Activated CD4-positive, alpha-beta memory T cell treated with anti-CD3 and anti-CD28 coated beads for 36 hours (primary cell): ENCODE results near the gene TMEM50A. TPM values are rescaled to one million over a fixed set of nuclear protein-coding genes. Genes with fewer than 3 reads are reported as not detected.
"Not testable (repeated sequence)": the region's sequence is repeated elsewhere in the genome, so short reads cannot be mapped to it uniquely, and the experiment has no call there.

ENCODE experiments used
- CTCF ChIA-PET: fragments of 350-600 bp; sonication (Branson Sonifier 250); formaldehyde crosslinking; loops from one replicate; lab custom pipeline; 2021; ENCODE audit warnings: antibody characterized with exemption, inconsistent platforms; lab: Charles Lee
- POLR2A ChIA-PET: fragments of 350-600 bp; sonication (Branson Sonifier 250); formaldehyde crosslinking; loops from one replicate; lab custom pipeline; 2021; ENCODE audit warnings: antibody characterized with exemption; lab: Charles Lee
- DNase-seq: peaks from one replicate; pipeline ENCODE4 v3.0.0-alpha.2; 2020
- H3K27ac Mint-ChIP-seq: one replicate; pipeline ENCODE4 v1.8.0; 2021; ENCODE audit warnings: mixed read lengths
- H3K27me3 Mint-ChIP-seq: one replicate; pipeline ENCODE4 v1.8.0; 2021; ENCODE audit warnings: mixed read lengths
- H3K36me3 Mint-ChIP-seq: one replicate; pipeline ENCODE4 v1.8.0; 2021; ENCODE audit warnings: mixed read lengths
- H3K4me1 Mint-ChIP-seq: one replicate; pipeline ENCODE4 v1.8.0; 2021; ENCODE audit warnings: low read depth, mixed read lengths
- H3K4me3 Mint-ChIP-seq: one replicate; pipeline ENCODE4 v1.8.0; 2021; ENCODE audit warnings: mild to moderate bottlenecking, mixed read lengths
- H3K9me3 Mint-ChIP-seq: one replicate; pipeline ENCODE4 v1.8.0; 2021; ENCODE audit warnings: mixed read lengths
- intact Hi-C: fragments of 100-400 bp; cut with micrococcal nuclease; formaldehyde crosslinking; loops from one replicate; pipeline ENCODE4 v1.15.1; 2023
- total RNA-seq, 2 experiments: library from RNA; stranded (reverse); gene quantifications; one replicate each; pipeline ENCODE4 v1.2.3, GENCODE V29; 2021

The TMEM50A gene
- total RNA-seq: 100 to 1,000 TPM; 124 to 128 TPM

DNA sequence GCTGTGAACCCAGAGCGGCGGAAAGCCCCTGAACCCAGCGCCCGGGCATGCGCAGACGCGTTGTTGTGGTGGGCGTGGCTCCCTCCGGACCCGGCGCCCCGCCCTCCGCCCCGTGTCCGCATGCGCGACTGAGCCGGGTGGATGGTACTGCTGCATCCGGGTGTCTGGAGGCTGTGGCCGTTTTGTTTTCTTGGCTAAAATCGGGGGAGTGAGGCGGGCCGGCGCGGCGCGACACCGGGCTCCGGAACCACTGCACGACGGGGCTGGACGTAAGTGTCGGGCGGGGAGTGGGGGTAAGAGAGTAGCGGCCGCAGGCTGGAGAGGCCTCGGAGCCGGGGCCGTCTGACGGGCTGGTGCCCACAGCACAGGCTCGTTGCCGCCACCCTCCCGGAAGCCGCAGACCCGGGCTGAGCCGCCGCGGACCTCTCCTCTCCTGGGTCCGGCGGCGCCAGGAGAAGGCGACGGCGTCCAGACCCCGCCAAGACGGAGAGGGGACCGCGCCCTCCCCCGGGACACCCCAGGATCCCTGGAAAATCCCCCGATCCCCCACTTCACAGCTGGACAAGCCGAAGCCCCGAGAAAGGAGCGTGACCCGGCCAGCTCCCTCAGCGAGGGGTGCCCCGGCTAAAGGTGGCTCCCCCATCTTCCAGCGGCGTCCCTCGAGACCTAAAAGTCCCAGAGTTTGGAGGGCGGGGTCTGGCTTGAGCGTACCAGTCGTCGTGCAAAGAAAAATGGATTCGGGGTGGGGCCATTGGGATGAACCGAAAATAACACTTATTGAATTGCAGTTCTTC, at the start of gene TMEM50A:
Gene TMEM50A, plus strand, starts transcription at position 147 of the 794 bp plus-strand sequence. CDS start 2,153 bp downstream, outside the sequence.
- Mint-ChIP-seq H3K4me3 (peak within 1 kb of the TSS; percentile 88), H3K9me3 (no peaks in the 10 kb centered on the region), H3K4me1 (peaks cover 29% of the 10 kb centered on the region), H3K36me3 (peaks cover 7% of the 10 kb centered on the region), H3K27me3 (no peaks in the 10 kb centered on the region), H3K27ac (peak within 1 kb of the TSS; percentile 87)
- intact Hi-C loops: loop anchor here (2.0 to 5.0 kb wide), 2 partner anchors 92 to 94 kb away; partner anchors contain the start of genes MACO1 and RSRP1
- POLR2A ChIA-PET: interaction anchor here (1.0 to 1.5 kb wide), 2 partner anchors 11 to 106 kb away, joined by 5 to 6 read pairs; partner anchors contain the start of gene SYF2
- peak; percentile 93 for DNase-seq
- CTCF ChIA-PET: no interaction called here

DNA sequence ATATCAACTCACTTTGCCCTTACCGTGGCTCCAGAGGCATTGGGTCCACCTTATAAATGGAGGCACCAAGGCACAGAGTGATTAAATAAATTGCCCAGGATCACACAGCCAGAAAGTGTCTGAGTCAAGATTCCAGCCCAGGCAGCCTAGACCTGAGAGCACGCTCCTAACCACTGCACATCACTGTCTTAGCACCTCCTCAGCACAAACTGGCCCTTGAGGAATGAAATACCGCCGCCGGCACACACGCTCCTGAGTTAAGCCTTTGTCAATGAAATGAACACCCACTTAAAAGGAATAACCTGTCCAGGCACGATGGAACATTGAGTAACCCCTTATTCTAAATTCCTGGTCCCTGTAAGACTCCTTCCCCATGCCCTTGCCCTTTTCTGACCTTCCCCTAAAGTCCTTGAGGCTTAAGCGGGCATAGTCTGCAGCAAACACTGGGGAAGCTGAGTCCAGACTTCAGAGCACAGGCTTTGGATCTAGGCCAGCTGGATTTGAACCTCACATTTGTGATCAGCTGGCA, 49.5 kb upstream of the TMEM50A start:
- H3K27ac Mint-ChIP-seq, H3K9me3 Mint-ChIP-seq, DNase-seq, CTCF ChIA-PET, H3K4me1 Mint-ChIP-seq, H3K4me3 Mint-ChIP-seq, H3K36me3 Mint-ChIP-seq, H3K27me3 Mint-ChIP-seq, POLR2A ChIA-PET: not testable (repeated sequence)
- intact Hi-C loops: loop anchor here (5.0 kb wide), 1 partner anchor 124 kb away; no protein-coding TSS in a partner anchor

DNA sequence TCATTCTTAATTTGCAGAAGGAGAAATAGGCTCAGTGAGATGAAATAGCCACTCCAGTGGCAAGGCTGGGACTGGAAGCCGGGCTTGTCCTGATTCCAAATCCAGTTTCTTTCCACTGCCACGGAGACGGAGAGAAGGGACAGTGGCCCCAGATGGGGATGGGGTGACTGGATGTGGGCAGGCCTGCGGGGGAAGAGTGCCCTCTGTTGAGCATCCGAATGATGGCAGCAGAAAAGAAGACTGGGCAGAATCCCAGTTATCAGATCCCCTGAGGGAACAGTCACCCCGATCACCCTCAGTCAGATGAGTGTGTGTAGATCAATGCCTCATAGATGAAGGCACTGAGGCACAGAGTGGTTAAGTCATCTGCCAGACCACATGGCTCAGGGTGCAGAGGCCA, 48.1 kb upstream of the TMEM50A start:
- POLR2A ChIA-PET, CTCF ChIA-PET, intact Hi-C loops, H3K4me3 Mint-ChIP-seq, H3K27me3 Mint-ChIP-seq, H3K9me3 Mint-ChIP-seq, H3K4me1 Mint-ChIP-seq, H3K36me3 Mint-ChIP-seq, H3K27ac Mint-ChIP-seq, DNase-seq: not testable (repeated sequence)

DNA sequence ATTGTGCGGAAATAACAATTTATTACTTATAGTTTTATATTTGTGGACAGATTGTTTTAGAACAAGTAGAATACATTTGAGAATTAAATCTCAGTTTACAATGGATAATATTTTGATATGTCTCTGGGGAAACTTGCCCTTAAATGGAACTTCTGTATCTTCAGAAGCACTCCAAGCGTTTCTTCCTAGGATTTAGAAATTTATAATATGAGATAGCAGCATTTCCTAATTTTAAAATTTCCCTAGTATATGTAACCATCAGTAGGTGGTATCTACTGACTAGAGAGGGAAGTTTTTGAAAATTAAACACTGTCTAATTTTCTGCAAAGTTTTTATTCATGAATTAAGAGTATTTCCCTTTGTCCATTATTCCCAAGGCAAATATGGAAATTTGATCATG, 44.7 kb upstream of the TMEM50A start:
- CTCF ChIA-PET, H3K9me3 Mint-ChIP-seq, H3K27ac Mint-ChIP-seq, intact Hi-C loops, DNase-seq, H3K4me1 Mint-ChIP-seq, H3K36me3 Mint-ChIP-seq, H3K27me3 Mint-ChIP-seq, H3K4me3 Mint-ChIP-seq, POLR2A ChIA-PET: not testable (repeated sequence)

DNA sequence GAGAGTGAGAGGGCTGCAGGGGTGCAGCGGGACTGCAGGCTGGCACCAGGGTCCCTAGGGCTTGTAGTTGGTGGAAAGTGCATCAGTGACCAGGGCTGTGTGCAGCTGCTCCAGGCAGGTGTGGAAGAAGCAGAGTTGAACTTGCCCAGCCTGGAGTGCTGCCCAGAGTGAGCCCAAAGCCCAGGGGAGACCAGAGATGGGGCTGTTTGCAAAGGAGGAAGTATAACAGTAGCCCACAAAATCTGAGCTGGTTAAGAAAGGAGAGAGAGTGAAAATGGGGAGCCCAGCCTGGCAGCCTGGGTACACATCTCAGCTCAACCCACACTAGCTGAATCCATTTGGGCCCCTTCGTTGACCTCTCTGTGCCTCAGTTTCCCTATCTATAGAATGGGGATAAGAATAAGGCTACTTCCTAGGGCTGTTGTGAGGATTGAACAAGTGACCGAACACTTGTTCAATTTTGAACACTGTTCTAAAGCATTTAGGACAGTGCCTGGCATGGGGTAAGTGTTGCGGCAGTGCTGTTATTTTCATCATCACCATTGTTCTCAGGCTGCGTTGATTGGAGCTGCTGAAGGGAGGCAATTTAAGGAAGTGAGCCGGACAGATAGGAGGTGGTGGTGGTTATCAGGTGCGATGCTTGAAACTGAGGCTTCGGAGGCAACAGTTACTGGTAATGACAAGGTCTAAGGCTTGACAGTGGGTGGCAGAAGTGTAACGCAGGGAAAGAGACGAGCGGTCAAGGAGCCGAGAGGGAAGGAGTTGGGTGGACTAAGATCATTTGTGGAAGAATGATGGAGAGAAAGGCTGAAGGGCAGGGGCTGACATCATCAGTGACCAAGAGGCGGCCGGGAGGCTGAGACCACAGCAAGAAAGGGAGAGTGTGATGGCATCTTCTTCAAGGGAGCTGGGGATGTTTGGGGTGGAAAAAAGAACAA, 43.0 kb upstream of the TMEM50A start:
- H3K27me3 Mint-ChIP-seq, H3K27ac Mint-ChIP-seq, H3K36me3 Mint-ChIP-seq, intact Hi-C loops, H3K4me1 Mint-ChIP-seq, DNase-seq, H3K4me3 Mint-ChIP-seq, H3K9me3 Mint-ChIP-seq, POLR2A ChIA-PET, CTCF ChIA-PET: not testable (repeated sequence)

DNA sequence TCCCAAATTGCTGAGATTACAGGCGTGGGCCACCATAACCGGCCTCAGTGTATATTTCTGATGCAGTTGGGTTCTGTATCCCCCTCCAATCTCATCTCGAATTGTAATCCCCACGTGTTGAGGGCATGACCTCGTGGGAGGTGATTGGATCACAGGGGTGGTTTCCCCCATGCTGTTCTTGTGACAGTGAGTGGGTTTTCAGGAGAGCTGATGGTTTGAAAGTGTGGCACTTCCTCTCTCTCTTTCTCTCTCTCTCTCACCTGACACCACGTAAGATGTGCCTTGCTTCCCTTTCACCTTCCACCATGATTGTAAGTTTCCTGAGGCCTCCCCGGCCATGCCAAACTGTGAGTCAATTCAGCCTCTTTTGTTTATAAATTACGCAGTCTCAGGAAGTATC, 41.6 kb upstream of the TMEM50A start:
- peak; percentile 12 for DNase-seq
- CTCF ChIA-PET, H3K4me3 Mint-ChIP-seq, POLR2A ChIA-PET, intact Hi-C loops, H3K9me3 Mint-ChIP-seq, H3K4me1 Mint-ChIP-seq, H3K27me3 Mint-ChIP-seq, H3K27ac Mint-ChIP-seq, H3K36me3 Mint-ChIP-seq: not testable (repeated sequence)

DNA sequence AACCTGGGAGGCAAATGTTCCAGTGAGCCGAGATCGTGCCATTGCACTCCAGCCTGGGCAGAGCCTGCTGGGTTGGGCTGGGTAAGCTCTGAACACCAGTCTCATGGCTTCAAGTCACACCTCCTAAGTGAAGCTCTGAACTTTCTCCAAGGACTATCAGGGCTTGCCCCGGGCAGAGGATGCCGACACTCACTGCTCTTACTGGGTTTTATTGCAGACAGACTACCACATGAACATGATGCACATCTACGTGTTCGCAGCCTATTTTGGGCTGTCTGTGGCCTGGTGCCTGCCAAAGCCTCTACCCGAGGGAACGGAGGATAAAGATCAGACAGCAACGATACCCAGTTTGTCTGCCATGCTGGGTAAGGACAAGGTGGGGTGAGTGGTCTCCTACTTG, 37.4 kb upstream of the TMEM50A start:
- H3K4me1 Mint-ChIP-seq, POLR2A ChIA-PET, H3K27me3 Mint-ChIP-seq, DNase-seq, H3K4me3 Mint-ChIP-seq, H3K36me3 Mint-ChIP-seq, CTCF ChIA-PET, H3K9me3 Mint-ChIP-seq, intact Hi-C loops, H3K27ac Mint-ChIP-seq: not testable (repeated sequence)

DNA sequence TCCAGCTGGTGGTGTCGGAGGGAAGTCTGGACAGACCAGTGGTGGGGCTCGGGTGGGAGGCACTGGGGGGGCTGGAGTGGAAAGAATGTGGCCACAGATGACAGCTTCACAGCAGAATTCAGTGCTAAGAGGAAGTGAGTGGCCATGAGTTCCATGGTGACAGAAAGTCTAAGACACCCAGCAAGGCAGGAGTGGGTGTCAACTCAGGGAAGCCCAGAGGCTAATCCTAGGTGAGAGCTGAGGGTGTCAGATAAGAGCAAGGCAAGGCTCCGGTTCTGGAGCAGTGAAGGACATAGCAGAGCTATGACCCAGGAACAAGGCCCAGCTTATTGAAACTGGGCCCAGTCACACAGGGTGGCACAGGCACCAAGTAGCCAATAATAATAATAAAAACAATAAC, 35.8 kb upstream of the TMEM50A start:
- POLR2A ChIA-PET, intact Hi-C loops, H3K4me1 Mint-ChIP-seq, H3K36me3 Mint-ChIP-seq, DNase-seq, H3K27me3 Mint-ChIP-seq, CTCF ChIA-PET, H3K4me3 Mint-ChIP-seq, H3K27ac Mint-ChIP-seq, H3K9me3 Mint-ChIP-seq: not testable (repeated sequence)

DNA sequence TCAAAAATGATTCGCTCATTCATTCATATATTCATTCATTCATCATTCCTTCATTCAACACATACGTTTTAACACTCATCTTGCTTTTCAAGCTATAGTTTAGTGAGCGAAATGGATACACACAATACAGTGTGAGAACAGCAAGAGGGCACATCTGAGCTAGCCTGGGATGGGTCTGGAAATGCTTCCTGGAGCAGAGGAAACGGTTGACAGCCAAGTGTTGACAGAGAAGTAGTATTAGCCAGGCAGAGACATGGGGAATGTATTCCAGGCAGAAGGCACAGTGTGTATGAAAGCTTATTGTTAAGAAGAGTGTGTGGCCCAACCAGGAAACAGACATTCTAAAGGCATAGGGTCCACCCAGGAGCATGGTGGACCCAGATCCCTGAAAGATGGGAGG, 33.2 kb upstream of the TMEM50A start:
- H3K4me3 Mint-ChIP-seq, H3K9me3 Mint-ChIP-seq, H3K4me1 Mint-ChIP-seq, H3K27me3 Mint-ChIP-seq, POLR2A ChIA-PET, H3K36me3 Mint-ChIP-seq, H3K27ac Mint-ChIP-seq, DNase-seq, CTCF ChIA-PET, intact Hi-C loops: not testable (repeated sequence)

DNA sequence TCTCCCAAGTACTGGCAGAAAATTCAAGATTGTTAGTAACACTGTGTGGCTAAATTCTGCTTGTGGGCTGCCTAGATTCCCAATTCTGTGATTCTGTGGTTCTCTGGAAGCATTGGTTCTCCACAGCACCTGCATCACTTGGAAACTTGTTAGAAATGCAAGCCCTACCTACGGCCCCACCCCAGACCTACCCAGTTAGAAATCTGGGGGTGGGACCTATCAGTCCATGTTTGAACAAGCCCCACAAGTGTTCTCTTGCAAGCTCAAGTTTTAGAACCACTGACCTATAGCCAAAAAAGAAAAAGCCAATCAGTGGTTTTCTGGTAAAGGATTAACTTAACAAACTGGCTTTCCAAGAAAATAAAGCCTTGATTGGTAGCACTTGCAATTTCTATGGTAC, 30.0 kb upstream of the TMEM50A start:
- intact Hi-C loops, H3K4me1 Mint-ChIP-seq, H3K27ac Mint-ChIP-seq, POLR2A ChIA-PET, H3K4me3 Mint-ChIP-seq, DNase-seq, CTCF ChIA-PET, H3K27me3 Mint-ChIP-seq, H3K9me3 Mint-ChIP-seq, H3K36me3 Mint-ChIP-seq: not testable (repeated sequence)

DNA sequence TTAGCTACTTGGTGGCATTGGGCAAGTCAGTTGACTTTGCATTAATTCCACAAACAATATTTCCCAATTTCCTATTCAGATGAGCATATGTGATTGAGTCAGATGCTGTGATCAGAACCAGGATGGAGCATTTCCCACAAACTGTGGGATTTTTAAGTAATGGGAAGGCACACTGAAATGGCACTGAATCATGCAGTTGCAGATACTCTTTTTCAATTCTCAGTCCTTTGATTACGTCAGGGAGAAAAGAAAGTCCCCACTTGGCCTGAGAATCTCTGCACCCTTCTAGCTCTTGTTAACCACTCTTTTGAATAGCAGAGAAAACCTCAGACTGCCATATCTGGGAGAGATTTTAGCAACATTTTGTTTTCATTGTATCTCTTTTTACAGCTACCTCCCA, 29.0 kb upstream of the TMEM50A start:
- H3K4me3 Mint-ChIP-seq, CTCF ChIA-PET, POLR2A ChIA-PET, H3K4me1 Mint-ChIP-seq, H3K9me3 Mint-ChIP-seq, H3K27me3 Mint-ChIP-seq, intact Hi-C loops, DNase-seq, H3K36me3 Mint-ChIP-seq, H3K27ac Mint-ChIP-seq: not testable (repeated sequence)

DNA sequence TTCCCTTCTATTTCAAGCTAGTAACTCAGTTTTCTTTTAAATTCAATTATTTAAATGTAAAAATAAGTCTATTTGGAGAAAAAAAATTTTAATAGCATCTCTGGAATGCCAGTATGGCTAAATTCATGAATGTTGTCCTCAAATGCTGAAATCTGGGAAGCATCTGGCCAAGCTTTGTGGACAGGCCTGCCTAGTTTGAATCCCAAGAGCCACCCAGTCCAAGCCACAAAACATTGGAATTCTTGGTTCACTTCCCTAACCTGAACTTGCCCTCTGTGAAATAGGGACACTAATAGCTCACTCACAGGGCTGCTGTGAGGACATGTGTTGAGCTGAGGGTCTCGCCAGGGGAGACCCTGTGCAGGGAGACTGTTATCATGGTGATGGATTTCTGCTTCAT, 28.6 kb upstream of the TMEM50A start:
- POLR2A ChIA-PET, H3K4me3 Mint-ChIP-seq, H3K27ac Mint-ChIP-seq, DNase-seq, CTCF ChIA-PET, H3K4me1 Mint-ChIP-seq, intact Hi-C loops, H3K9me3 Mint-ChIP-seq, H3K27me3 Mint-ChIP-seq: not testable (repeated sequence)
- H3K36me3 Mint-ChIP-seq: peaks cover 10% of the 10 kb centered on the region
